Chondrocyte (in vitro differentiated cells): ENCODE data around the gene ANKRD13C. TPM values are rescaled to one million over a fixed set of nuclear protein-coding genes. Genes with fewer than 3 reads are reported as not detected.

Experiments
- DNase-seq: peaks from one replicate; pipeline ENCODE4 v3.0.0; 2021; ENCODE audit warnings: mixed read lengths, low spot score
- H3K27ac Mint-ChIP-seq: one replicate; pipeline ENCODE4 v1.8.0; 2021; ENCODE audit warnings: mild to moderate bottlenecking, moderate library complexity, mixed read lengths; ENCODE audit not compliant: unreplicated experiment
- H3K27me3 Mint-ChIP-seq: 2 replicates; pipeline ENCODE4 v1.8.0; 2021; ENCODE audit warnings: low read depth, mixed read lengths
- H3K36me3 Mint-ChIP-seq: 2 replicates; pipeline ENCODE4 v1.8.0; 2021; ENCODE audit warnings: low read depth, mixed read lengths
- H3K4me1 Mint-ChIP-seq: 2 replicates; pipeline ENCODE4 v1.8.0; 2021; ENCODE audit warnings: low read depth, mild to moderate bottlenecking, mixed read lengths
- H3K4me3 Mint-ChIP-seq: one replicate; pipeline ENCODE4 v1.8.0; 2021; ENCODE audit warnings: mild to moderate bottlenecking, moderate library complexity, mixed read lengths; ENCODE audit not compliant: unreplicated experiment
- H3K9me3 Mint-ChIP-seq: 2 replicates; pipeline ENCODE4 v1.8.0; 2021; ENCODE audit warnings: low read depth, mixed read lengths
- long read RNA-seq: library from polyadenylated mRNA; stranded (forward); transcript quantifications from one replicate; pipeline ENCODE4 v2.0.0, GENCODE V29; 2021
- total RNA-seq: library from RNA; stranded (reverse); gene quantifications from 3 replicates; pipeline ENCODE4 v1.2.1, GENCODE V29; 2021
- TF ChIP-seq, protein P1 (sequence below): fragments of 200-600 bp; sonication (generic); IDR thresholded peaks from 2 replicates; pipeline ENCODE4 v1.5.0; 2021; ENCODE audit warnings: antibody characterized with exemption, mild to moderate bottlenecking, moderate library complexity

ANKRD13C gene, protein sequence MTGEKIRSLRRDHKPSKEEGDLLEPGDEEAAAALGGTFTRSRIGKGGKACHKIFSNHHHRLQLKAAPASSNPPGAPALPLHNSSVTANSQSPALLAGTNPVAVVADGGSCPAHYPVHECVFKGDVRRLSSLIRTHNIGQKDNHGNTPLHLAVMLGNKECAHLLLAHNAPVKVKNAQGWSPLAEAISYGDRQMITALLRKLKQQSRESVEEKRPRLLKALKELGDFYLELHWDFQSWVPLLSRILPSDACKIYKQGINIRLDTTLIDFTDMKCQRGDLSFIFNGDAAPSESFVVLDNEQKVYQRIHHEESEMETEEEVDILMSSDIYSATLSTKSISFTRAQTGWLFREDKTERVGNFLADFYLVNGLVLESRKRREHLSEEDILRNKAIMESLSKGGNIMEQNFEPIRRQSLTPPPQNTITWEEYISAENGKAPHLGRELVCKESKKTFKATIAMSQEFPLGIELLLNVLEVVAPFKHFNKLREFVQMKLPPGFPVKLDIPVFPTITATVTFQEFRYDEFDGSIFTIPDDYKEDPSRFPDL
- 19.4 to 24.4 TPM (median 20.4 TPM) in 3 replicates for total RNA-seq
- long read RNA-seq, full-length matches to known transcripts, result 18 of 42 reads
- long read RNA-seq, partial matches to known transcripts, result 3 of 42 reads
- long read RNA-seq, other reads (novel, unspliced or antisense), result 21 of 42 reads

DNA sequence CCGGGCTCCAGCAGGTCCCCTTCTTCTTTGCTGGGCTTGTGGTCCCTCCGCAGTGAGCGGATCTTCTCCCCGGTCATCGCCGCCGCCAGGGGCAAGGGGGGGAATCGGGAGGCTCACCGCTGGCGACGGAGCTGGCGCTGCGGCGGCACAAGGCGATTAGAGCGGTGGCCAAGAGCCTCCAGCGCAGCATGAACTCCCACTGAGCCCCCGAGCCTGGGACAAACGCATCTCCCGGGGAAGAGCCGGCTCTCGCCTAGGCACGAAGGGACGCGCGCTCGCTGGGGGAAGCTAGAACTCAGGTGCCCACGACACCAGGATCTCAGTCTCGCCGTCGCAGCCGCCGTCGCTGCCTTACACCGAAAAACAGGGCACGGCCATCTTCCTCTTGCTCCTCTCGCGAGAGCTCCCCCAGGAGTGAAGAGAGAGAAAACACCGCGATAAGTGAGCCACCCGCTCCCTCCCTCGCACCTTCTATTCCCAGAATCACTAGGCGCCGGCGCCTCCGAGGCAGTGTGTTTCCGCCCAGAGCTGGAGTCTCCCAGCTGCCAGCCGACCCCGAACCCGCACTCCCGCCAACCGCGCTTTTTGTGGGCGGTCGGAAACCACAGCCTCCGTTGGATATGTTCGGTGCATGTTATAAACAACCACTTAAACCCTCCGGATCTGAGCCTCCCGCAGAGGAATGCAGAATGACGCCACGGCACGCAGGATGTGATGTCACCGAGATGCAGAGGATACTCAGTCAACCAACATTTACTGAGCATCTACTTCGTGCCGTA lies at the start of gene ANKRD13C:
Gene ANKRD13C, minus strand, starts transcription at position 391 of the 779 bp plus-strand sequence. Its CDS starts 314 bp downstream, at position 77.
- TF ChIP-seq, protein P1, sequence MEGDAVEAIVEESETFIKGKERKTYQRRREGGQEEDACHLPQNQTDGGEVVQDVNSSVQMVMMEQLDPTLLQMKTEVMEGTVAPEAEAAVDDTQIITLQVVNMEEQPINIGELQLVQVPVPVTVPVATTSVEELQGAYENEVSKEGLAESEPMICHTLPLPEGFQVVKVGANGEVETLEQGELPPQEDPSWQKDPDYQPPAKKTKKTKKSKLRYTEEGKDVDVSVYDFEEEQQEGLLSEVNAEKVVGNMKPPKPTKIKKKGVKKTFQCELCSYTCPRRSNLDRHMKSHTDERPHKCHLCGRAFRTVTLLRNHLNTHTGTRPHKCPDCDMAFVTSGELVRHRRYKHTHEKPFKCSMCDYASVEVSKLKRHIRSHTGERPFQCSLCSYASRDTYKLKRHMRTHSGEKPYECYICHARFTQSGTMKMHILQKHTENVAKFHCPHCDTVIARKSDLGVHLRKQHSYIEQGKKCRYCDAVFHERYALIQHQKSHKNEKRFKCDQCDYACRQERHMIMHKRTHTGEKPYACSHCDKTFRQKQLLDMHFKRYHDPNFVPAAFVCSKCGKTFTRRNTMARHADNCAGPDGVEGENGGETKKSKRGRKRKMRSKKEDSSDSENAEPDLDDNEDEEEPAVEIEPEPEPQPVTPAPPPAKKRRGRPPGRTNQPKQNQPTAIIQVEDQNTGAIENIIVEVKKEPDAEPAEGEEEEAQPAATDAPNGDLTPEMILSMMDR, result no peak
- no peaks in the 10 kb centered on the region for H3K36me3 Mint-ChIP-seq

DNA sequence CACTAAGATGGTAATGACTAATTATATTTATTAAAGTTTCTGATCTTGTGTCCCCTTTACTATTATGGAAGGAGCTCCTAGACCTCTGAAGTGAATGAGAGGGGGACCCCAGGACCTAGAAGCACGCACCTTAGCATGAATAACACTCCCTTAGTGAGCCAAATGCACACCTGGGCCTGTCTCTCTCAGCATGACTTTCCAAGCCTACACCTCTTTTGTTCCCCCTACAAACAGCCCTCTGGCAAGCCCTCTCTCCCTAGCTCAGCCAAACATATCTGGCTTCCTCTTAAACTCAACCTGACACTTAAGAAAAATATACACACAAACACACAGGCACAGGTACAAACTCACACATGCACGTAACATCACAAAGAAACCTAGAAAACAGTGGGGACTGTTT lies 49.2 kb upstream of the ANKRD13C start:
- H3K36me3 Mint-ChIP-seq, result no peaks in the 10 kb centered on the region
- no peaks in the 10 kb centered on the region for H3K4me1 Mint-ChIP-seq
- TF ChIP-seq, protein P1, result no peak
- no peak for DNase-seq
- H3K9me3 Mint-ChIP-seq, result no peaks in the 10 kb centered on the region
- H3K27me3 Mint-ChIP-seq, result no peaks in the 10 kb centered on the region
- no peak overlapping the region for H3K4me3 Mint-ChIP-seq
- no peak overlapping the region for H3K27ac Mint-ChIP-seq

More for the DNA sequence above, at the start of gene ANKRD13C:
- Mint-ChIP-seq H3K27me3 (no peaks in the 10 kb centered on the region), H3K27ac (peak within 1 kb of the TSS; percentile 99), H3K4me3 (peak within 1 kb of the TSS; percentile 94), H3K4me1 (peaks cover 35% of the 10 kb centered on the region), H3K9me3 (no peaks in the 10 kb centered on the region)
- peak; percentile 97 for DNase-seq

DNA sequence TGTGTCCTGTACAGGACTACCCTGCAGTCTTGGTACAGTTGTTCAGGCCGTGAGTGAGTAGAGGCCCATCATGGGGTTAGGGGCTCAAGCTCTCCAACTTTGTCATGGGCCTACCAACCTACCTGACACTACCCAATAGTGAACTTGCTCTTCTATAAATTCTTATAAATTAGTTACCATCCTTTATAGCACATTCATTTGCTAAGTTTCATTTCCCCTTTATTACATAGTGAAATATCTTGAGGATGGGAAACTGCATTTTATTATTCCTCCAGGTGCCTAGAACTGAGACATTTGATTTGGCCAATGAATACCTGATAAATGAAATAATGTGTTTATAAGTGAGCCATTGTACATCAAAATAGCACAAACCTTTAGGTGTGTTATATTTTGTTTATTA lies 47.5 kb upstream of the ANKRD13C start:
- H3K4me3 Mint-ChIP-seq, result no peak overlapping the region
- H3K4me1 Mint-ChIP-seq, result no peaks in the 10 kb centered on the region
- no peak for DNase-seq
- H3K27ac Mint-ChIP-seq, result no peak overlapping the region
- TF ChIP-seq, protein P1, result no peak
- no peaks in the 10 kb centered on the region for H3K9me3 Mint-ChIP-seq
- peaks cover 4% of the 10 kb centered on the region for H3K27me3 Mint-ChIP-seq
- no peaks in the 10 kb centered on the region for H3K36me3 Mint-ChIP-seq

DNA sequence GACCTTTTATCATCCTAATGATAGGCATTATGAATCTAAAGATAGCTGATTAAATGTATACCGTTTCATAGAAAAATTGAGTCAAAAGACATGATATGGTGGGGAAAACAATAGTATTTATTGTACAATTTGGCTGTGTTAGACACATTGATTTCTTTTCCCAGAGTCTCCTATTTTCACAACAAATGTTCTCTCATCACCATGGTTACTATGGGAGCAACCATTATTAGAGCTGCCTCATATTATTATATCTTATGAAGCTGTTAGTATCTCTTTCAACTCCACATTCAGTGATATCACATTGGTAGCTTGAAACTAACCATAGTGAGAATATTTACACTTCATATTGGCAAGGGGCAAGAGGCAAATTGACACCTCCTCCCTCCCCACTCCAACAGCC lies 45.8 kb upstream of the ANKRD13C start:
- DNase-seq, result no peak
- Mint-ChIP-seq H3K27ac (no peak overlapping the region), H3K4me1 (no peaks in the 10 kb centered on the region), H3K4me3 (no peak overlapping the region), H3K9me3 (no peaks in the 10 kb centered on the region), H3K36me3 (no peaks in the 10 kb centered on the region), H3K27me3 (peaks cover 10% of the 10 kb centered on the region)
- TF ChIP-seq, protein P1, result no peak

DNA sequence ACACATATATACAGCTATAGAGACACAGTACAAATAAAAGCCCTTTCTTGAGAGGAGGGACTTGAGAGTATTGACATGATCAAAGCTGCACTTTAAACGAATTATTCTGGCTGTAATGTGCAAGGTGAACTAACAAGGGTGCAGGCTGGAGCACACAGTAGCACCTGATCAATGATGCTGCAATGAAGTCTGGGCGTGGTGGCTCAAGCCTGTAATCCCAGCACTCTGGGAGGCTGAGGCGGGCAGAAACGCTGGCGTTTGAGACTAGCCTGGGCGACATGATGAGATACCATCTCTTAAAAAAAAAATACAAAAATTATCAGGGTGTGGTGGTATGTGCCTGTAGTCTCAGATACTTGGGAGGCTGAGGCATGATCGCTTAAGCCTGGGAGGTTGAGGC lies 42.5 kb upstream of the ANKRD13C start:
- Mint-ChIP-seq H3K4me3 (no peak overlapping the region), H3K36me3 (no peaks in the 10 kb centered on the region), H3K27me3 (peaks cover 10% of the 10 kb centered on the region), H3K4me1 (no peaks in the 10 kb centered on the region), H3K9me3 (no peaks in the 10 kb centered on the region), H3K27ac (no peak overlapping the region)
- DNase-seq, result no peak
- TF ChIP-seq, protein P1, result no peak
